Ishikawa (cell line): ENCODE data around the gene HSD17B1.

Source experiments
- CEBPB ChIP-seq: IDR thresholded peaks from 2 replicates; pipeline ENCODE4 v1.6.1; 2012
- CREB1 ChIP-seq: IDR thresholded peaks from 2 replicates; pipeline ENCODE4 v1.6.1; 2012; ENCODE audit warnings: low read depth
- EGR1 ChIP-seq: IDR thresholded peaks from 2 replicates; pipeline ENCODE4 v1.6.1; 2012
- EP300 ChIP-seq: IDR thresholded peaks from 2 replicates; pipeline ENCODE4 v1.6.1; 2012; ENCODE audit warnings: borderline replicate concordance
- FOXM1 ChIP-seq: IDR thresholded peaks from 2 replicates; pipeline ENCODE4 v1.6.1; 2012; ENCODE audit warnings: low read depth, borderline replicate concordance
- MAX ChIP-seq: IDR thresholded peaks from 2 replicates; pipeline ENCODE4 v1.6.1; 2012
- NFIC ChIP-seq: IDR thresholded peaks from 2 replicates; pipeline ENCODE4 v1.6.1; 2012
- RAD21 ChIP-seq: IDR thresholded peaks from 2 replicates; pipeline ENCODE4 v1.6.1; 2012; ENCODE audit warnings: low read depth
- TAF1 ChIP-seq: IDR thresholded peaks from 2 replicates; pipeline ENCODE4 v1.6.1; 2012; ENCODE audit warnings: low read depth, mild to moderate bottlenecking
- TCF12 ChIP-seq: IDR thresholded peaks from 2 replicates; pipeline ENCODE4 v1.6.1; 2012; ENCODE audit warnings: low read depth
- TEAD4 ChIP-seq: IDR thresholded peaks from 2 replicates; pipeline ENCODE4 v1.6.1; 2012
- YY1 ChIP-seq: IDR thresholded peaks from 2 replicates; pipeline ENCODE4 v1.6.1; 2012; ENCODE audit warnings: low read depth
- TF ChIP-seq, protein P1 (sequence below): IDR thresholded peaks from 2 replicates; pipeline ENCODE4 v1.6.1; 2012; ENCODE audit warnings: low read depth, mild to moderate bottlenecking

GRCh38 chr17:42543190-42544079 is 9.3 kb upstream of the HSD17B1 start:
- TF ChIP-seq CREB1 (no peak), NFIC (no peak), RAD21 (no peak), TAF1 (no peak), EP300 (no peak), MAX (no peak), CEBPB (no peak), YY1 (no peak), TCF12 (no peak), TEAD4 (no peak), FOXM1 (no peak), EGR1 (no peak)
- TF ChIP-seq, protein P1, sequence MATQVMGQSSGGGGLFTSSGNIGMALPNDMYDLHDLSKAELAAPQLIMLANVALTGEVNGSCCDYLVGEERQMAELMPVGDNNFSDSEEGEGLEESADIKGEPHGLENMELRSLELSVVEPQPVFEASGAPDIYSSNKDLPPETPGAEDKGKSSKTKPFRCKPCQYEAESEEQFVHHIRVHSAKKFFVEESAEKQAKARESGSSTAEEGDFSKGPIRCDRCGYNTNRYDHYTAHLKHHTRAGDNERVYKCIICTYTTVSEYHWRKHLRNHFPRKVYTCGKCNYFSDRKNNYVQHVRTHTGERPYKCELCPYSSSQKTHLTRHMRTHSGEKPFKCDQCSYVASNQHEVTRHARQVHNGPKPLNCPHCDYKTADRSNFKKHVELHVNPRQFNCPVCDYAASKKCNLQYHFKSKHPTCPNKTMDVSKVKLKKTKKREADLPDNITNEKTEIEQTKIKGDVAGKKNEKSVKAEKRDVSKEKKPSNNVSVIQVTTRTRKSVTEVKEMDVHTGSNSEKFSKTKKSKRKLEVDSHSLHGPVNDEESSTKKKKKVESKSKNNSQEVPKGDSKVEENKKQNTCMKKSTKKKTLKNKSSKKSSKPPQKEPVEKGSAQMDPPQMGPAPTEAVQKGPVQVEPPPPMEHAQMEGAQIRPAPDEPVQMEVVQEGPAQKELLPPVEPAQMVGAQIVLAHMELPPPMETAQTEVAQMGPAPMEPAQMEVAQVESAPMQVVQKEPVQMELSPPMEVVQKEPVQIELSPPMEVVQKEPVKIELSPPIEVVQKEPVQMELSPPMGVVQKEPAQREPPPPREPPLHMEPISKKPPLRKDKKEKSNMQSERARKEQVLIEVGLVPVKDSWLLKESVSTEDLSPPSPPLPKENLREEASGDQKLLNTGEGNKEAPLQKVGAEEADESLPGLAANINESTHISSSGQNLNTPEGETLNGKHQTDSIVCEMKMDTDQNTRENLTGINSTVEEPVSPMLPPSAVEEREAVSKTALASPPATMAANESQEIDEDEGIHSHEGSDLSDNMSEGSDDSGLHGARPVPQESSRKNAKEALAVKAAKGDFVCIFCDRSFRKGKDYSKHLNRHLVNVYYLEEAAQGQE, result no peak
